ENCODE measurements around the gene PDE4C.

DNA sequence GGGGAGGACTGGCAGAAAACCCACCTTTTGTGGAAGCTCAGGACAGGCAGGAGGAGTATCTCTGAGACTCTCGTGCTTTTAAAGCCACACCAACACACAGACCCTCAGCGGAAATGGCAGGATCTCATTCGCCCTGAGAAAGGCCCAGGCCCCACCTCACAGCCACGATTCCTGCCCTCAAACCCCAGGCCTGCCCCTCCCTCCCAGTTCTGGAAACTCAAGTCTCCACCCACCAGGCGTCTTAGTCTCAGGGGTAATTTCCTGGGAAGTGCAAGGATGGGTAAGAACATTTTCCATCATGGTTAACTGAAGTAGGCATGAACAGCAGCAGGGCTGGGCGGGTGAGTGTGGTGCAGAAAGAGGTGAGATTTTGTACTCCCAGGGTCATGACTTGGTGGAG is 8.0 kb upstream of the PDE4C start:
- TF ChIP-seq, protein P1, sequence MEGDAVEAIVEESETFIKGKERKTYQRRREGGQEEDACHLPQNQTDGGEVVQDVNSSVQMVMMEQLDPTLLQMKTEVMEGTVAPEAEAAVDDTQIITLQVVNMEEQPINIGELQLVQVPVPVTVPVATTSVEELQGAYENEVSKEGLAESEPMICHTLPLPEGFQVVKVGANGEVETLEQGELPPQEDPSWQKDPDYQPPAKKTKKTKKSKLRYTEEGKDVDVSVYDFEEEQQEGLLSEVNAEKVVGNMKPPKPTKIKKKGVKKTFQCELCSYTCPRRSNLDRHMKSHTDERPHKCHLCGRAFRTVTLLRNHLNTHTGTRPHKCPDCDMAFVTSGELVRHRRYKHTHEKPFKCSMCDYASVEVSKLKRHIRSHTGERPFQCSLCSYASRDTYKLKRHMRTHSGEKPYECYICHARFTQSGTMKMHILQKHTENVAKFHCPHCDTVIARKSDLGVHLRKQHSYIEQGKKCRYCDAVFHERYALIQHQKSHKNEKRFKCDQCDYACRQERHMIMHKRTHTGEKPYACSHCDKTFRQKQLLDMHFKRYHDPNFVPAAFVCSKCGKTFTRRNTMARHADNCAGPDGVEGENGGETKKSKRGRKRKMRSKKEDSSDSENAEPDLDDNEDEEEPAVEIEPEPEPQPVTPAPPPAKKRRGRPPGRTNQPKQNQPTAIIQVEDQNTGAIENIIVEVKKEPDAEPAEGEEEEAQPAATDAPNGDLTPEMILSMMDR (IDR thresholded peaks at IDR 0.05; ENCODE audit: poor library complexity, severe bottlenecking), result no peak
- TF ChIP-seq TAF1 (IDR thresholded peaks at IDR 0.05; ENCODE audit: low read depth), result no peak

Data from neural cell (in vitro differentiated cells).